ENCODE results near the gene ATP5MG. TPM values are rescaled to one million over a fixed set of nuclear protein-coding genes. Genes with fewer than 3 reads are reported as not detected.

Gene ATP5MG
- total RNA-seq, 2 donors from 2014 or later = 45.2 to 91.3 TPM

GRCh38 chr11:118449316-118449918, 48.0 kb downstream of the ATP5MG start:
- 92 to 93% methylated on average over 4 of the region's 4 CpGs for WGBS, 2 donors
- Histone ChIP-seq H3K9me3 (no peaks in the 10 kb centered on the region), H3K27ac (no peak overlapping the region), H3K36me3 (replicated peaks in 1 of 2; ENCODE audit: insufficient read depth in 1 of 2, low read depth in 2 of 2) (no peaks in the 10 kb centered on the region), H3K4me3 (no peak overlapping the region), H3K4me1 (peaks cover 12% of the 10 kb centered on the region), H3K27me3 (no peaks in the 10 kb centered on the region)
- ATAC-seq (no peak), DNase-seq (no peak)
- TF ChIP-seq POLR2A (IDR thresholded peaks at IDR 0.05) = no peak
- no peak for TF ChIP-seq CTCF (IDR thresholded peaks at IDR 0.05)
- intact Hi-C loops (cut with DNase I) = no loop called here

GRCh38 chr11:118450451-118450850, 49.0 kb downstream of the ATP5MG start:
- WGBS, 2 donors = 68 to 70% methylated on average over 1 of the region's 1 CpG
- TF ChIP-seq CTCF (IDR thresholded peaks at IDR 0.05) (no peak), POLR2A (IDR thresholded peaks at IDR 0.05) (no peak)
- intact Hi-C loops (cut with DNase I) = no loop called here
- ATAC-seq = no peak
- Histone ChIP-seq H3K27me3 (no peaks in the 10 kb centered on the region), H3K36me3 (replicated peaks in 1 of 2; ENCODE audit: insufficient read depth in 1 of 2, low read depth in 2 of 2) (no peaks in the 10 kb centered on the region), H3K4me3 (no peak overlapping the region), H3K27ac (no peak overlapping the region), H3K9me3 (no peaks in the 10 kb centered on the region), H3K4me1 (peaks cover 6% of the 10 kb centered on the region)
- no peak for DNase-seq

Other genes with a start within 250 kb of the ATP5MG start
- 1 to 10 TPM in 1 of 2 donors, under 1 TPM in 1; 0.33 to 1.6 TPM for gene SCN4B, start 248.8 kb upstream of the ATP5MG start, total RNA-seq
- gene SCN2B, start 225.0 kb upstream of the ATP5MG start, total RNA-seq = under 1 TPM in 1 of 2 donors, not detected in 1; under 0.01 TPM
- gene JAML, start 176.6 kb upstream of the ATP5MG start, total RNA-seq = 1 to 10 TPM in 1 of 2 donors, under 1 TPM in 1; 0.99 to 4.9 TPM
- 1 to 10 TPM; 4.0 to 8.0 TPM for gene MPZL3, start 149.2 kb upstream of the ATP5MG start, total RNA-seq
- gene MPZL2, start 137.3 kb upstream of the ATP5MG start, total RNA-seq = 10 to 100 TPM; 19.7 to 48.5 TPM
- gene CD3E, start 96.9 kb upstream of the ATP5MG start, total RNA-seq = 1 to 10 TPM in 1 of 2 donors, under 1 TPM in 1; 0.99 to 3.1 TPM
- gene CD3D, start 58.9 kb upstream of the ATP5MG start, total RNA-seq = 1 to 10 TPM in 1 of 2 donors, not detected in 1; 1.6 TPM
- not detected for gene CD3G, start 57.3 kb upstream of the ATP5MG start, total RNA-seq
- 10 to 100 TPM; 29.6 to 31.3 TPM for gene UBE4A, start 42.0 kb upstream of the ATP5MG start, total RNA-seq
- gene KMT2A, start 34.9 kb downstream of the ATP5MG start, total RNA-seq = 100 to 1,000 TPM in 1 of 2 donors, 10 to 100 TPM in 1; 62.6 to 209 TPM
- gene TTC36, start 125.9 kb downstream of the ATP5MG start, total RNA-seq = not detected
- 10 to 100 TPM; 35.5 to 39.6 TPM for gene TMEM25, start 129.6 kb downstream of the ATP5MG start, total RNA-seq
- 10 to 100 TPM; 17.1 to 24.6 TPM for gene IFT46, start 164.3 kb downstream of the ATP5MG start, total RNA-seq
- 10 to 100 TPM; 49.8 to 64.3 TPM for gene ARCN1, start 170.8 kb downstream of the ATP5MG start, total RNA-seq
- 100 to 1,000 TPM in 1 of 2 donors, 10 to 100 TPM in 1; 71.9 to 166 TPM for gene PHLDB1, start 206.0 kb downstream of the ATP5MG start, total RNA-seq